Measurements from ENCODE around the gene UTF1.

UTF1 gene

DNA sequence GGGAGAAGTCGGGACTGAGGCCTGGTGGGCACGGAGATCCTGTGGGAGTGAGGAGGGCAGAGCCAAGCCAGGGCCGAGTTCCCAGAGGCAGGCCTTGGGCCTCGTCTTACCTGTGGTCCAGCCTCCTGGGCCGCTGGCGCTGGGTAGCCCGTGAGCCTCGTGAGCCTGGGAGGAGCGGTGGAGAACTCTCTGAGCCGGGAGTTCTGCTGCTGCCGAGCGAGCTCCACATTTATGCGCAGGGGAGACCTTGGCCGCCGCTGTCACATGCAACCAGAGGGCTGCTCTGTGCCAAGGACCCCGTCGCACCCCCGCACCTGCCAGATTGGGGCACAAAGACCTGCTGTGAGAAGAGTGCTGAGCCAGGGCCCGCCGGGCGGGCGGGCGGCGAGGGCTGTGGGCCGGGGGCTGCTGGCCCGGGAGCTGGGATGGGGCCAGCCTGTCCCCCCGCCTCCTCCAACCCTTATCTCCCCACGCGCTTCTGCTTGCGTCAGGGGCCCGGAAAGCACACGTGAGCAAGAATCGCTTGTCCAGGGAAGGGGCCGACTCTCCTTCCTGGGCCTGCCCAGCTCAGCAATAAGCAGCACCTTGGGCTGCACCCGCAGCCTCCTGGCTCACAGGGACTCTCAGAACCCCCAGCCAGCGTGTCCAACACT, 17.8 kb downstream of the UTF1 start:
- no peak for DNase-seq (ENCODE audit: low read depth)

DNA sequence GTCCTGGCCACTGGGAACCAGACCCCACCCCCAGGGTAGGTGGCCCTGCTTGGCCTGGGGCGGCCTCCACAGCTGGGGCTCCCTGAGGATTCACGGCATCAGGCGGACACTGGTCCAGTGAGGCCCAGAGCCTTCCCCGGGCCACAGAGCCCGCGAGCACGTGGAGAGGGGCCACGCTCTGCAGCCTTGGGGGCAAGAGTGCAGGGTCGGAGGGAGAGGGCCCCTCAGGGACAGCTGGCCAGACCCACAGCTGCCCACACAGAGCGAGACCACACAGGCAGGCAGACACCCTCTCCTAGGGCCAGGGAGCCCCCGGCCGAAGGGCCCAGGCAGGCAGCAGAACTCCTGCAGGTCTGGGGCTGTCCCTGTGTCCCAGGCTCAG, 18.3 kb downstream of the UTF1 start:
- no peak for DNase-seq (ENCODE audit: low read depth)

DNA sequence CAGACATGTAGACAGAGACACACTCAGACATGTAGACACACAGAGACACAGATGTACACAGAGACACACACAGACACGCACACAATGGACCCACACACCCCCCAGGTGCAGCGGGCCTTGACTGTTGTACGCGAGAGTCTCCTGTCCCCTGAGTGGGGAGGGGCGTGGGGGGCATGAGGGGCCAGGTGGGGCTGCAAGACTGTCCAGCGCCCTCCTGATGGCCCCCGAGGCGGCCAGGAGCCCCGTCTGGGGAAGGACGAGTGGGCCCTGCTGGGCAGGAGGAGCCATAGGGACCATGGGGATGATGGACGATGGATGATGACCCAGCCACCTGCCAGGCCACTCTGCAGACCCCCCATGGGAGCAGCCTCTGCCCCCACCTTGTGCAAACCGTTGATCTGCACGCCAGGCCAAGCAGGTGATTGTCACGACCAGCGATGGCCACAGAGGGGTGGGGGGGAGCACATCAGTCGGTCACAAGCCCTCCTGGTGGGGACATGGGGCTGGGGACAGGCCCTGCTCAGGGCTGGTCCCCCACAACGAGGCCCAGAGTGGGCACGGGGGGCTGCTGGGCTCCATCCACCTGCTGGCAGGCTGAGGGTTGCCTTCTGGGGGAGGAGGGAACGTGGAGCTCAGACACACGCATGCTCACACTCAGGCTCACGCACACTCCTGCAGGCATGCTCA, 19.2 kb downstream of the UTF1 start:
- DNase-seq (ENCODE audit: low read depth) = no peak

DNA sequence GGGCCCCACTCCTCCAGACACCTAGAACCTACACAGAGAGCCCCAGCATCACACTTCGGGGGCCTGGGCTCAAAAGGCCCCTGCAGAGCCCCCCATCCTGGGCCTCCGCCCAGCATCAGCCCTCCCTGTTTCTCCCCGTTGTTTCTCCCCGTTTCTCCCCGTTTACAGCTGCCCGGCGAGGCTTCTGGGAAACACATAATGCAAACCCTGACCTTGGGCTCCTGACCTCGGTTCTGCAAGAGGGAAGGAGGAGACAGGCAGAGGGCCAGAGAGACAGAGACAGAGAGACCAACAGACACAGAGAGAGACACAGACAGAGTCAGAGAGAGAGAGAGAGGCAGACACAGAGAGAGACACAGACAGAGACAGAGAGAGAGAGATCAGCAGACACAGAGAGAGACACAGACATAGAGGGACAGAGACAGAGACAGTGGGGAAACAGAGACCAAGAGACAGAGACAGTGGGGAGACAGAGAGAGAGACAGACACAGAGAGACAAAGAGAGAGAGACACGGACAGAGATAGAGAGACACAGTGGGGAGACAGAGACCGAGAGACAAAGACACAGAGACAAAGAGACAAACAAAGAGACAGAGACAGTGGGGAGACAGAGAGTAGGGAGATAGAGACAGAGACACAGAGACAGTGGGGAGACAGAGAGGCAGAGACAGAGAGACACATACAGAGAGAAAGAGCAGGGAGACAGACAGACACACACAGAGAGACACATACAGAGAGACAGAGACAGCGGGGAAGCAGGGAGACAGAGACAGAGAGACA, 20.1 kb downstream of the UTF1 start:
- DNase-seq (ENCODE audit: low read depth) = no peak

DNA sequence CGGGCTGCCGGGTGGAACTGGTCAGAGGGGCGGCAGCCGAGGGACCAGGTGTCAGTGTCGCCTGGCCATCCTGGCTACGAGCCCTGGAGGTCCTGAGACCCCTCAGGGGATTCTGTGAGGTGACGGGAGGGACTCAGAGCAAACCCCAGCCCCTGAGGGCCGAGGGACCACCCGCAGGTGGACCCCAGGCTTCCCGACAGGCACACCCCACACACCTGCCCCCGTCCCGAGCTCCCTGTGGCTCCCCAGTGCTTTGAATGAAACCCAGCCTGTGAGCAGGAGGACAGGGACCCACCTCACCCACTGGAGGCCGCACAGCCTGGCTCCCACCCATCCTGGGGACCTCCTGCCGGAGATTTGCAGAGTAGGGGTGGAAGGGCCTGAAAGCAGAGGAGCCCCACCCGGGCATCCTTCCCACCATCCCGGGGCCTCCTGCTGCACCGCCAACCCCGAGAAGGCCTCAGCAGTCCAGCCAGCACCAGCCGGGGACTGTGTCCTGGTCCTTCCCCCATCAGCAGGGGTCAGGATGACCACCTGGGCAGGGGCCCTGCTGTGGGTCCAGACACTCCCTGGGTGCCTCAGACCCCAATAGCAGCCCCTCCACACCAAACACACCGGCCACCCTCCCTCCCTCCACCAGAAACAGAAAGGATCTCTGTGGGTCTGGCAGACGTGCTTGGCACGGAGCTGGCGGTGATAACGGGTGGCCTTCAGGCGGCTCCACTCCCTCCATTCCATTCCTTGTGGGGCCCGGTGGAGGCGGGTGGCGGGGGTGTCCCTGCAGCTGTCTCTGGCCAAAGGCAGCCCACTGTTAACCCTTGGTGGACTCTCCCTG, 21.6 kb downstream of the UTF1 start:
- no peak for DNase-seq (ENCODE audit: low read depth)

DNA sequence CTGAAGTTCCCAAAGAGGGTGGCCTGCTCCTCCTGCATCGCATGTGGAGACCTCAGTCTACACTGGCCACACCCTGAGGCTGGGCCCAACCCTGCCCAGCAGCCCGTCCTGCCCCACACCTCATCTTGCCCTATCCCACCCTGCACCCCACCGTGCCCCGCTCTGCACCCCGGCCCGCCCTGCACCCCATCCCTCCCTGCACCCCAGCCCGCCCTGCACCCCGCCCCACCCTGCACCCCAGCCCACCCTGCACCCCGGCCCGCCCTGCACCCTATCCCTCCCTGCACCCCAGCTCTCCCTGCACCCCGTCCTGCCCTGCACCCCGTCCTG, 22.2 kb downstream of the UTF1 start:
- DNase-seq (ENCODE audit: low read depth) = no peak

DNA sequence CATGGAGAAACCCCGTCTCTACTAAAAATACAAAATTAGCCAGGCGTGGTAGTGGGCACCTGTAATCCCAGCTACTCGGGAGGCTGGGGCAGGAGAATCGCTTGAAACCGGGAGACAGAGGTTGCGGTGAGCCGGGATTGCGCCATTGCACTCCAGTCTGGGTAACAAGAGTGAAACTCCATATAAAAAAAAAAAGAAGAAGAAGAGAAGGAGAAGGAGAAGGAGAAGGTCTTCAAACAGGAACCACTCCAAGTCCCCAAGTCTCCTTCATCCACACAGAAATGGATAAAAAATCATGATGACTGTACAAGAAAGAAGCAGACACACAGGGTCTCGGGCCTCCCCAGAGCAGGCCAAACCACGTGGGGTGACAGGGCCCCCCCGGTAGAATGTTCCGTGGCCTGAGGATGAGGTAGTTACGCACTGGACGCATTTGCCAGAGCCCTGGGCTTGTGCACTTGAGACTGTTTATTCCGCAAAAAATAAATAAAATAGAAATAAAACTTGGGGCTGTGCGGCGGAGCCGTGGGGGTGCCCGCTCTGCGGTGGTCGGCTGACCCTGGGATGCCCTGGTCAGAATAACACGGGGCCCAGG, 23.4 kb downstream of the UTF1 start:
- no peak for DNase-seq (ENCODE audit: low read depth)

DNA sequence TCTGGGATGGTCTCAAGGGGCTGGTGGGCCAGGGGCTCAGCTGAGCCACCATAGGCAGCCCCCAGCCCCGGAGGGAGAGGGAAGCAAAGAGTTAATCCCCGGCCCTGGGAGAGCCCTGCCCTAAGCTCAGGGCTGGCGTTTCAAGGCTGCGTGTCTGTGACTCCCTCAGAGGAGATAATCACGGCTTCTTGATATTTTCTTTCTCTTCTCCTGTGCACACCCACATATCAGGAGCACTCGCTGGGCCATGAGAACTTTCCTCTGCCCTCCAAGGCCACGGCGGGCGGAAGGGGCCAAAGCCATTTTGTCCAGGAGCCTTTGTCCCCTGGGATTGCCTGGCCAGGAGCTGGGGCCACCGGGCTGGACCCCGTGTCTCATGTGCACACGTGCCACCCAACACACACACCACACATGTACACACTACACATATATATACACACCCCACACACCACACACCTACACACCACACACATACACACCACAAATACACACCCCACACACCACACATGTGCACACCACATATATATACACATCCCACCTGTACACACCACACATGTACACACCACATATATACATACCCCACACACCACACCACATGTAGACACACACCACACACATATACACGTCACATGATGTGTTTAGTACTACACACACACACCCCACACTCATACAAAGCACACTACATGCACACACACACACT, 24.6 kb downstream of the UTF1 start:
- no peak for DNase-seq (ENCODE audit: low read depth)

DNA sequence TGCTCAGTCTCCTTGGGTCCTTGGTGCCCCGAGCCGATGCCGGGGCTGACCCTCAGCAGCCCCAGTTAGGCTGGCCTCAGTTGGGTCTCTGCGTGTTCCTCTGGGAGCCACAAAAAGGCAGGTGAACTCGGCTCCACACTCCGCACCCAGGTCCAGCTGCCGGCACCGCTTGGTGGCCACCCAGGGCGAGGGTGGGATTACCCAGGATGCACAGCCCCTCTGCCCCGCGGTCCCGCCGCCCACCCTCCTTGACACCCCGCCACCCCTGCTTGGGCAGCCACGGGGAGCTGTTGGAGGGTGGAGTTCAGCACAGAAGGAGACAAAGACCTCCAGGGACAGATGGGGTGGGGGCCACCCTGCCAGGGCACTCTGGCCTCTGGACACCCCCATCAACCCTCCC, 25.3 kb downstream of the UTF1 start:
- no peak for DNase-seq (ENCODE audit: low read depth)

DNA sequence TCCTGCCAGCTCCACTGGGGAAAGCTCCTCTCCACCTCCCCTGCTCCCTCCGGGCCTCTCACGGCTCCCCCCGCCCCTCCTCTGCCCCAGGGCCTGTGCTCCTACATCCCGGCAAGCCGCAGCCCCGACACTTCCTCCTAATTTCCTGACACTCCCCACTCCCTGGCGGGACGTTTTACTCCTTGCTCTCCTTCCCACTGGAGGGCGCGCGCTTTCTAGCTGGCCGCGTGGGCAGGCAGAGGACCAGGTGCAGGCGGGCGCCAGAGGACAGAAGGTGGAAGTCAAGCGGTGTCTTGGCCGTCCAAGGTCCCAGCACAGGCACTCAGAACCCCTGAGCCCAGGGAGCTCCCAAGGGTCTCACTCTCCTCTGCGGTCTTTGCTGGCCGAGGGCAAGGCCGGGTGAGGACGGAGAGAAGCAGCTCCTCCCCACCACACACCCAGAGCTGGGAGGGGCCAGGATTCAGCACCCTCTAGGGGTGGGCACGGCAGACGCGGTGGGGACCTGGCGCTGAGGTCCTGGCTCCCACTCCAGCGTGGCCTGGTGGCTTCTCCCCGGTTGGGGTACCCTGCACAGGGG, 27.6 kb downstream of the UTF1 start:
- DNase-seq (ENCODE audit: low read depth) = no peak

DNA sequence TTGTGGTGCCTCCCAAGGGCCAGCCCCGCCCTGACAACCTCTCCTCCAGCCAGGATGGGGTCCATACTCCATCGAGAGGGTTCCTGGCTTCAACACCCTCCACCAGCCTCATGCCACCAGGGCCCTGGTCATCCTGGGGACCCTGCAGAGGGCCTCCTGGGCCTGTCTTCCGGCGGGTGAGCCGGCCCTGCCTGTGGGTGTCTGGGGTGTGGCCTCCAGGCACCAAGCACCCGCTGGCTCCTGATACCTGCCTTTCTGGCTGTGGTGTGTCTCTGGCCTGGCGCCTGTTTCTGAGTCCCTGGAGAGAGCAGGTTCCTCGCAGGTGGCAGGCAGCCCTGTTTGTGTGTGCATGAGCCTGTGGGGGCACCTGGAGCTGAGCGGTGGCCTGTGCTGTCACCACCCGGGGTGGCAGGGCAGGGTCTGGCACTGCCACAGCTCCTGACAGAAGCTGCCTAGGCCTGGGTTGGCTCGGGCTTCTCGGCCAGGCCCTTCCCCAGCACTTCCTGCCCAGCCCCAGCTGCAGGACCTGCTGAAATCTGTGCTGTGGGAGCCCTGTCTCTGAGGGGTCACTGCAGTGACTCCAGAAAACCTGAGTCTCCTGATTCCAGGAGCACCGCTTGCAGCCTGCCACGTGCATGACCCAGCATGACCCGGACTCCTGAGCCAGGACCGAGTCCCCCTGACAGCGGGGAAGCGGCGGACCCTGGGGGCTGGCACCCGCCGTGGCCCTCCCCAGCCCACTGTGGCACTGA, 28.2 kb downstream of the UTF1 start:
- DNase-seq (ENCODE audit: low read depth) = no peak

DNA sequence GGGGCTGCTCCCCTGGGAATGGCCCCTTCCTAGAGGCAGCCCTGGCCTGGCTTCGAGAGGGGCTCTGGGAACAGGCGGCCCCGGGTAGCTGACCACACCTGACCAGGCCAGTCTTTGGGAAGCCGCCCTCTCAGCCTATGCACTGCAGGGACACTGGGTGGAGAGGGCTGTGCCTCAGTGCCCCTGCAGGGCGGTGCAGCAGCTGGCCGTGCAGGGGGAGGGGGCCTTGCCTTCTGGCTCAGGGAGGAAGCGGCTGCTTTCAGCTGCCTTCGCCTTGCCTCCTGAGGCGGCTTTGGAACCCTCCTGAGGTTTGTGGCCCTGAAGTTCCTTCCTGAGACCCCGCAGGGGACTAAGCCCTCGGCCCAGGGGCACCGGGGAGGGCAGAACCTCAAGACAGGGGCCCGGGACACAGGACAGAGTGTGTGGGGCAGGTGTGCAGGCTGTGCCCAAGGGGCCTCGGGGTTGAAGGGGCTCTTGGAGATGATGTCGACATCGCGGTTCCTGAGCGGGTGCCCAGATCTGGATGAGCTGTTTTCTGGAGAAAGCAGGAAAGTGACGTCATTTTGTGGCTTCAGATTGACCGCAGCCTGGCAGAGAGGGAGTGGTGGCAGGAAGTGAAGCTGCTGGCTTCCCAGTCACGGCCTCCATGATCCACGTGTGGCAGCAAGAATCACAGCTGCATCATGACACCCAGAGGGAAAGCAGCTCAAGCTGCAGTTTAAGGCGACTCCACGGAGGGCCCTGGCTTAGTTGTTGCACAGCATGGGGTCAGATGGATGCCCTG, 29.0 kb downstream of the UTF1 start:
- peak; percentile 56 for DNase-seq (ENCODE audit: low read depth)

DNA sequence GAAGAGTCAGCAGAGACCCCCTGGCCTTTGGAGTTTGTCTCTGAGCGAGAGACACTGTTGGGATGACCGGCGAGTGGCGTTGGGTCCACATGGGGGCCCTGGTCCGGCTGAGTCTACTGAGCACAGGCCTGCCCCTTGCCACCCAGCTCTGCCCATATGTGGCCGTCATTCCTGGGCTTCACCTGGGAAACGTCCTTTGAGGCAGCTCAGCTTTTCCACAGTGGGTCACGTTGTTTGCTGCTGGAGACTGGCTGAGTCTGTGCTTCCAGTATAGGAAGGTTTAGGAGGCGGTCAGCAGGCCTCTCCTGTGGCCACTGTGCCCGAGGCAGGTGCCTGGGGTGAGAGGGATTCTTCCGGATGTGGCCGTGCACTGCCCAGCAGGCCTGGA, 29.6 kb downstream of the UTF1 start:
- no peak for DNase-seq (ENCODE audit: low read depth)

DNA sequence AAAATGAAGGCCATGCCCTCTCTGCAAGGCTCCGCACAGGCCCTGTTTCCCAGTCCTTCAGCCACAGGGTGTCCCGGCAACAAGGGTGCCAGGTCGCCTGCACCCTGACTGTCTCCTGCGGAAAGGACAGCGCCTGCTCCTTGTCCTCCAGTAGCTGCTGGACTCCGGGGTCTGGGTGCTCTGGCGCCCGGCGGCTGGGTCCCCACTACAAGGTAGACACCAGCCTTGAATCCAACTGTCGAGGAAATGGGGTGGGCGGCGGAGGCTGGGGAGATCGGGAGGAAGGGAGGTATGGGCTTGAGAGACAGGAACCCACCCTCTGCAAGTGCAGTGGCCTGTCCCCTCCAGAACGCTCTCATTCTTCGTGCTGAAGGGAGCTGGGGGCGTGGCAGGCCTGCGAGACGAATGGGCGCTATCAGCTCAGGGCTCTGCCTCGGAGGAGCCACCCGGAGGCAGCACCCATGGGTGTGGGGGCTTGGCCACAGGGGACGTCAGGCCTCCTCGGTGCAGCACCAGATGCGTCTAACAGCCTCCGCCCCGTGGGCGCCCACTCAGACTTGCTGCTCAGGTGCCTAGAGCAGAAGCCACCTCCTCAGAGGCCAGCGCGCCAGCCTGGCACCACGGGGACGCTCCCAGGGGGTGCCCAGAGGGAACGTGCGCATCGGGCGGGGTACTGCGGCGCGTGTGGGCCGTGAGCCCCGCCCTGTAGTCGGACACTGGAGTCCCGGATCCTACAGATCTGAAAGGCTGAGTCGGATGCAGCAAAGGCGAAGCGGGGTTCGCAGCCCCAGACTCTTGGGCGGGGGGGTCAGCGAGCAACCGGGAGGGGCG, 31.1 kb downstream of the UTF1 start:
- DNase-seq (ENCODE audit: low read depth) = no peak

DNA sequence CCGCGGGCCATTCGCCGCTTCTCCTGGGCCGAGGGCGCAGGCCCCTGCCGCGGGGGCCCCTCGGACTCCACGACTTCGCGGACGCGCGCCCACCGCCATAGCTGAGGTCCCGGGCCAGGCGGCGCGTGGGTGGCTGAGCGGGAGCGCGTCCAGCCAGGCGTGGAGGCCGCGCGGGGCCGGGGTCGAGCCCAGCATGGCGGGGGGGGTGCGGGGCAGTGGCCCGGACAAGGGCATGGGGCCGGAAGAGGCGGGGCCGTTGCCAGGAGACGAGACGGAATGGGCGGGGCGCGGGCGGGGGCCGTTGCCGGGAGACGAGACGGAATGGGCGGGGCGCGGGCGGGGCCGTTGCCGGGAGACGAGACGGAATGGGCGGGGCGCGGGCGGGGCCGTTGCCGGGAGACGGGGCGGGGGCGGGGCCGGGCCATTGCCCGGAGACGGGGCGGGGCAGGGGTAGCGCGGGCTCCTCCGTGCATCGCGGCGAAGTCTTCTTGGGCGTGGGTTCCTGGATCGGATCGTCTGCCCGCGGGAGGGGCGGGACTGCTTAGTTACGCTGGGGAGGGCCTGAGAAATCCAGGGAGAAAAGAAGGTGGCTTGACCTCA, 31.8 kb downstream of the UTF1 start:
- DNase-seq (ENCODE audit: low read depth) = peak; percentile 63

DNA sequence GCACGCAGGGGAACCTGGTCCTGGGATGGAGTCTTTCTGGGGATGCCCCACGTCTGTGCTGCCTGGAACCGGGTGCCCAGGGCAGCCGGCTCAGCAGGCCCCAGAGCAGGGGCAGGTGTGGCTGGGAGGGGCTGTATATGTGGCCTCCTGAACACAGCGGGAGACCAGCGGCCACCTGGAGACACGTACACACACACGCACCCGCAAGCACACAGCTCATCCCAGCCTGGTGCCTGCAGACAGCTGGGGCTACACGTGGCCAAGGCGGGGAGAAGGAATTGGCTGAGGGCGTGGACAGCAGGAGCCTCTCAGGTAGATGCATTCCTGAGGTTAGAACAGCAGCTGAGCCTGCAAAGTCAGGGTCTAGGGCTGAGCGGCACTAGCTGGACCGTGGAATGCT, 32.7 kb downstream of the UTF1 start:
- no peak for DNase-seq (ENCODE audit: low read depth)

DNA sequence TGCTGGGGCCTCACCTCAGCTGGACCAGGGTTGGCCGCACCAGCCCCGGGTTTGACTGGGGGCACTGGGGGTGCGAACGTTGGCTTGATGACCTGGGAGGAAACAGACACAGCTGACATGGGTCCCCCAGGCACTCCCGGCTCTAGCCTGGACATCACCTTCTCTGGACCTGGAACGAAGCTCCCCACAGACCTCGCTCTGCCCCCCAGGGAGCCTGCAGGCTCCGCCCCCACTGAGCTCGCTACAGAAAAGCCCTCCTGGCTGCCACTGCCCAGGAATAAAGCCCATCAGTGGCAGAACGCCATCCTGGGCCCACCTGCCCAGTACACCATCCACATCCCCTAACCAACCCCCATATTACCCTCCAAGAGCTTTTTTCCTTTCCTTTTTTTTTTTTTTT, 33.7 kb downstream of the UTF1 start:
- no peak for DNase-seq (ENCODE audit: low read depth)

DNA sequence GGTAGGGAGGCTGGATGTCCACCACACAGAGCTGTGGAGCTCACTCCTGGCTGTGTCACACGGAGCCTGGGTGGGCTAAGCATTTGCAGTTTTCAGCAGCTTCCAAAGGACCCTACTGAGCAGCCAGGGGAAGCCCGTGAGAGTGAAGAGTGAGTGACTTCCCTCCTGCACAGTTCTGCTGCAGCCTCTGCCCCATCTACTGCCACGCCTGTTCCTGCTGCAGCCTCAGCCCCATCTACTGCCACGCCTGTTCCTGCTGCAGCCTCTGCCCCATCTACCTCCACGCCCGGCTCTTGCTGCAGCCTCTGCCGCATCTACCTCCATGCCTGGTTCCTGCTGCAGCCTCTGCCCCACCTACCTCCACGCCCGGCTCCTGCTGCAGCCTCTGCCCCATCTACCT, 34.4 kb downstream of the UTF1 start:
- no peak for DNase-seq (ENCODE audit: low read depth)
